Thoracic aorta (tissue), 2 donors: ENCODE data around the gene THTPA. TPM values are rescaled to one million over a fixed set of nuclear protein-coding genes. Genes with fewer than 3 reads are reported as not detected.

Experiments
- ATAC-seq: fragments of 150-250 bp; one replicate; pipeline ENCODE4 v1.8.0; 2017; ENCODE audit warnings: low read depth; ENCODE audit not compliant: insufficient number of reproducible peaks, low FRiP score
- DNase-seq: peaks from one replicate; pipeline ENCODE4 v3.0.0-alpha.2; 2020; ENCODE audit warnings: low spot score
- H3K27ac ChIP-seq, 2 donors: fragments of 200-600 bp; sonication (generic); 1 replicate in 1 of 2; 2 replicates in 1 of 2; pipeline ENCODE4 v1.5.1; 2016; ENCODE audit warnings: mild to moderate bottlenecking in 2 of 2, moderate library complexity in 2 of 2
- H3K27me3 ChIP-seq: fragments of 200-600 bp; sonication (generic); replicated peaks from 2 replicates; pipeline ENCODE4 v1.6.0; 2016; ENCODE audit warnings: mild to moderate bottlenecking; ENCODE audit not compliant: insufficient read depth
- H3K36me3 ChIP-seq: fragments of 200-600 bp; sonication (generic); one replicate; pipeline ENCODE4 v1.5.1; 2016
- H3K4me1 ChIP-seq, 2 donors: fragments of 200-600 bp; sonication (generic); 1 replicate in 1 of 2; 2 replicates in 1 of 2; pipeline versions ENCODE4 v1.5.1 to v1.6.0; 2016; ENCODE audit warnings: low read depth in 2 of 2, mild to moderate bottlenecking in 1 of 2; ENCODE audit not compliant: control insufficient read depth in 1 of 2
- H3K4me3 ChIP-seq: fragments of 200-600 bp; sonication (generic); 2 replicates; pipeline ENCODE4 v1.5.1; 2016; ENCODE audit warnings: mild to moderate bottlenecking
- H3K9me3 ChIP-seq: fragments of 200-600 bp; sonication (generic); 2 replicates; pipeline ENCODE4 v1.5.1; 2016
- CTCF ChIP-seq: fragments of 200-600 bp; sonication (generic); IDR thresholded peaks from one replicate; pipeline ENCODE4 v1.5.1; 2019; ENCODE audit warnings: antibody characterized with exemption
- total RNA-seq, 2 donors: library from RNA; depleted of rRNA; stranded (reverse); fragments of >200 nt; gene quantifications; one replicate each; pipeline versions ENCODE4 v1.1.0 to v1.2.3, GENCODE V29; 2016

Gene THTPA
- total RNA-seq, 2 donors from 2014 or later = 17.8 to 30.9 TPM

- DNase-seq (no peak), ATAC-seq (no peak)
- Histone ChIP-seq H3K36me3 (no peaks in the 10 kb centered on the region), H3K27ac (no peak overlapping the region), H3K9me3 (no peaks in the 10 kb centered on the region), H3K27me3 (no peaks in the 10 kb centered on the region), H3K4me1 (no peaks in the 10 kb centered on the region), H3K4me3 (no peak overlapping the region)
- no peak for TF ChIP-seq CTCF
Measured at GRCh38 chr14:23538785-23539184, 17.3 kb upstream of the THTPA start.

GRCh38 chr14:23539248-23540140, 16.6 kb upstream of the THTPA start:
- Histone ChIP-seq H3K27ac (no peak overlapping the region), H3K9me3 (no peaks in the 10 kb centered on the region), H3K4me1 (no peaks in the 10 kb centered on the region), H3K27me3 (no peaks in the 10 kb centered on the region), H3K36me3 (no peaks in the 10 kb centered on the region), H3K4me3 (no peak overlapping the region)
- DNase-seq (no peak), ATAC-seq (no peak)
- TF ChIP-seq CTCF = peak; percentile 60

- no peaks in the 10 kb centered on the region for H3K36me3 ChIP-seq
- no peak overlapping the region for H3K27ac ChIP-seq
- H3K9me3 ChIP-seq = no peaks in the 10 kb centered on the region
- no peak for ATAC-seq
- H3K4me3 ChIP-seq = no peak overlapping the region
- no peaks in the 10 kb centered on the region for H3K4me1 ChIP-seq
- DNase-seq = no peak
- TF ChIP-seq CTCF = no peak
- no peaks in the 10 kb centered on the region for H3K27me3 ChIP-seq
Measured at GRCh38 chr14:23540141-23540469, 16.0 kb upstream of the THTPA start.

- no peak for ATAC-seq
- Histone ChIP-seq H3K4me1 (no peaks in the 10 kb centered on the region), H3K27me3 (no peaks in the 10 kb centered on the region), H3K9me3 (no peaks in the 10 kb centered on the region), H3K4me3 (no peak overlapping the region), H3K27ac (no peak overlapping the region), H3K36me3 (no peaks in the 10 kb centered on the region)
- TF ChIP-seq CTCF = no peak
- no peak for DNase-seq
Measured at GRCh38 chr14:23542261-23542660, 13.8 kb upstream of the THTPA start.

GRCh38 chr14:23543403-23543802, 12.7 kb upstream of the THTPA start:
- DNase-seq (no peak), ATAC-seq (no peak)
- H3K27me3 ChIP-seq = no peaks in the 10 kb centered on the region
- H3K4me3 ChIP-seq = no peak overlapping the region
- no peak overlapping the region for H3K27ac ChIP-seq
- H3K9me3 ChIP-seq = no peaks in the 10 kb centered on the region
- no peaks in the 10 kb centered on the region for H3K4me1 ChIP-seq
- TF ChIP-seq CTCF = no peak
- no peaks in the 10 kb centered on the region for H3K36me3 ChIP-seq
